ENCODE data around the gene HUS1.
"Not testable (repeated sequence)": the region's sequence is repeated elsewhere in the genome, so short reads cannot be mapped to it uniquely, and the experiment has no call there.

HUS1 gene

DNA sequence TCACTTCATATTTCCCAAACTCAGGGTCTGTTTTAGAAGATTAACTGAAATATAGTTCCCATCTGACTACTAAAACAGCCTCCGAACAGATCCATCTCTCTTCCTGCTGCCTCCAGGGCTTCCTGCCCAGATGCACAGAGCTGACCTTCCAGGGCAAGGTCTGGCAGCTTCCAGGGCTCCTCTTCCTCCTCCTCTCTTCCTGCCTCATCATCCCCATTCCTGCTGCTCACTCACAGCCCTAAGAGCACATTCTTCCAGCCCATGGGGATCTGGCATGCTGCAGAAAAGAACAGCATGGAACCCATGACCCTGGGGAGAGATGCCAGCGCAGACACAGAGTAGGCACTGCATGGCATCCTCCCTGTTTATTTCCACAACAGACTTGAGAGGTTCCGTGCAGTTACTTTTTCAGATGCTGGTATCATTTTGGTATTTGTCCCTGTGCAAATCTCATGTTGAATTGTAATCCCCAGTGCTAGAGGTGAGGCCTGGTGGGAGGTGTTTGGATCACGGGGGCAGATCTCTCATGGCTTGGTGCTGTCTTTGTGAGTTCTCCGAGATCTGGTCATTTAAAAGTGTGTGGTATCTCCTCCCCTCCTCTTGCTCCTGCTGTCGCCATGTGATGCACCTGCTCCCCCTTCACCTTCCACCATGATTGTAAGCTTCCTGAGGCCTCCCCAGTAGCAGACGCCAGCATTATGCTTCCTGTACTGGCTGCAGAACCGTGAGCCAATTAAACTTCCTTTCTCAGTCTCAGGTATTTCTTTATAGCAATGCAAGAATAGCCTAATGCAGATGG, 35.5 kb downstream of the HUS1 start:
- no peak for DNase-seq

DNA sequence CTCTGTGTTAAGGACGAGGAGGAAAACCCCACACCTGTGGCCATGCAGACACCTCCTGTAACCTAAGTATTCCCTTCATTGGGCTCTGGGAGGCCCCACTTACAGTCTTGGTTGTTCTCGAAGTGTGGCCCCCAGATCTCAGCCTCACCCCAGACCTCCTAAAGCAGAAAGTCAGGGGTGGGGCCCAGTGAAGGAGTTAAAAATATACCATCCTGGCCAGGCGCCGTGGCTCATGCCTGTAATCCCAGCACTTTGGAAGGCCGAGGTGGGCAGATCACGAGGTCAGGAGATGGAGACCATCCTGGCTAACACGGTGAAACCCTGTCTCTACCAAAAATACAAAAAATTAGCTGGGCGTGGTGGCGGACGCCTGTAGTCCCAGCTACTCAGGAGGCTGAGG, 36.8 kb downstream of the HUS1 start:
- not testable (repeated sequence) for DNase-seq

DNA sequence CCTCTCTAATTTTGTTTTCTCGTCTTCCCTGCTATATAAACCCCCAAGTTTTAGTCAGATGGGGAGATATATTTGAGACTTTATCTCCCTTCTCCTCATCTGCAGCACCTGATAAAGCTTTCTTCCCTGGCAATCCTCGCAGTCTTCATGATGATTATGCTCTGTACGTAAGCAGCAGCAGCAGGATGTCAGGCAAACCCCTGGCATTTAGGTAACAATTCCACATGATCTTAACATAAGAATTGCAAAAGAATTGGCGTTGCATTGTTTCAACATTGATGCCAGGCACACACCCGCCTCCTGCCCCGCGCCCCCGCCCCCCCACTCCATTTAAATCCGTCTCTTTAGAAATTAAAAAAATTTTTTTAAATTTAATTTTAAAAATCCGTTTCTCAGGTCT, 37.3 kb downstream of the HUS1 start:
- DNase-seq, result no peak

DNA sequence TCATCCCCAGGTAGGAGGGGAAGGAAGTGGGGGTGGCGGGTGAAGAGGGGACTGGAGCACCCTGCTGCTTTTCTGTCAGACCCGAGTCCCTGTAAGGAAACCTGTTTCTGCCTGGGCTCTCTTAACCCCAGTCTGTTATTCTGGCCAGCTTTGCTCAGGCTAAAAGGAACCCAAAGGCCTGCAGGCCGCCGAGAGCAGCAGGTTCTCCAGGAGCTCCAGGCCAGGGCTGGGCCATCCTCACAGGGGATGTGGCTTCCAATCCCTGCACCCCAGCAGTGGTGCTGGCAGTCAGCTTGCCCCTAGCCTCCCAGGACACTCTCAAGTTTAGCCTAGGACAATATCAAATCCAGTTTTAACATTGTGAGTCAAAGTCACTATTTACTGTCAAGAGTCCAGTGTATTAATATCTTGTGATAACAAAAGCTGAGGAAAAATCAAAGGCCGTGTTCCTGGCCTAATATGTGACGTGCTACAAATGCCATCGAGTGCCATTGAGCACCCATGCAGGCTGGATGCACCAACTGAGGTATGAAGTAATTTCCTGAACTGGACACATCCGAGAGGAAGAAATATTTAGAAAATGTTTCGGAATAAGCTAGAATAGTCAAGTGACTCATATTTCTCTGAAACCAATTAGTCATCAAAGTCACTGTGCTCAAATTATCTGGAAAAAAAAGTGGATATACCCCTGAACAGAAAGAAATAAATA, 38.1 kb downstream of the HUS1 start:
- no peak for DNase-seq

DNA sequence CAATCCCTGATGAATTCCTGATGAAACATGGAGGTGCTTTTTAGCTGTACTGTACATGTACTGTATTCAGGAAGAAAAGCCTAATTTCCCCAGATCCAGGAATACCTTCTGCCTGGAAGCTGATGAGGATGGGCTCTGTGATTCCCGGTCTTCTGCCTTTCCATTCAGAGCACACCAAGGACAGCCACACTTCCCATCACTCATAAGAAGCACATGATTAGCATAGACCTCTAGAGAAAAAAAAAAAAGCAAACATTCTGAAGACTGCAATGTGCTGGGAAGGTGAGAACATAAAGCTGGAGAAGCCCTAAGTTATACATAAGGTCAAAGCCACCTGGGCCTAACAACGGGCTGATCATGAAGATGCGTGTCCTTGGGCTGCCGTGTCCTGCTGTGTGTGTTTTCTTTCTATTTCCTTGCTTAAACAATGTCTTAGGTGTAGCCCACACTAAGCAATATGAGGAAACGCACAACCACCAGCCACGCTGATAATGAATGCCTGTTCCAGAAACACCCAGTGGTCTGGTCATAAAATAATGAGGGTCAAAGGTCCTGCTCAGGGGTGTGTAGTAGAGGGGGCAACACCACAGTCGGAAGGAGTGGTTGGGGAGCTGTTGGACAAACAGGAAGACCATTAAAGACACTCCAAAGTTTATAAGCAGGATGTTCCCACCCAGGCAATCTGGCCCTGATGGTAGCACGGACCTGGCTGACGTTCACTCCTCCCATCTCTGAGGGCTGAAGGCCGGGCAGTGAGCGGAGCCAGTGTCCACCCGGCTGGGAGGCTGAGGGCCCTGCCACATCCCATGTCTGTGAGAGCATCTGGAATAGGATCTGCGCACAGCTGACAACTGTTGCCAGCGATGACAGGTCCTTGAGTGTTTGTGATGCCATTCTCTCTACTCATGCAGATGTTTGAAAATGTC, 39.1 kb downstream of the HUS1 start:
- no peak for DNase-seq

DNA sequence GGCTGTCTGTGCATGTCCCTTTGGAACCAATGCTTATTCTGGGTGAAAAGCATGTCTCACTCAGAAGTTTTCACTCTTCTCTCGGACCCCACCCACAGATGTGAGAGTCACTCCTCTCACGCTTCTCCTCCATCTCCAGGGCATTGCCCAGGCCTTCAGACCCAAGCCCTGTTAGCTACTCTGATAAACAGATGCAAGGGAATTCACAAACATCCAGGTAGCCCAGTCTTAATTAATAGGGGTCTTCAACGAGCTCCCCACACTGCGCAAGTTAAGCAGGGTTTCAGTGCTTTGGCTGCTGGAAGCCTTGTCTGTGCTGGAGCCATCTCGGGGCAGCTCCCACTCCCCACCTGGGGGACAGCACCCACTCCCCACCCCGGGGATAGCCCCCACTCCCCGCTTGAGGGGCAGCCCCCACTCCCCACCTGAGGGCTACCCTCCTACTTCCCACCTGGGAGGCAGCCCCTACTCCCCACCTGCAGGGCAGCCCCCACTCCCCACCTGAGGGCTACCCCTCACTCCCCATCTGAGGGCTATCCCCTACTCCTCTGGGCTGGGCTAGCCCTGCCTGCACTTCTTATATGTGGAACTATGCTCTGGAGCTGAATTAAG, 39.9 kb downstream of the HUS1 start:
- DNase-seq, result no peak

DNA sequence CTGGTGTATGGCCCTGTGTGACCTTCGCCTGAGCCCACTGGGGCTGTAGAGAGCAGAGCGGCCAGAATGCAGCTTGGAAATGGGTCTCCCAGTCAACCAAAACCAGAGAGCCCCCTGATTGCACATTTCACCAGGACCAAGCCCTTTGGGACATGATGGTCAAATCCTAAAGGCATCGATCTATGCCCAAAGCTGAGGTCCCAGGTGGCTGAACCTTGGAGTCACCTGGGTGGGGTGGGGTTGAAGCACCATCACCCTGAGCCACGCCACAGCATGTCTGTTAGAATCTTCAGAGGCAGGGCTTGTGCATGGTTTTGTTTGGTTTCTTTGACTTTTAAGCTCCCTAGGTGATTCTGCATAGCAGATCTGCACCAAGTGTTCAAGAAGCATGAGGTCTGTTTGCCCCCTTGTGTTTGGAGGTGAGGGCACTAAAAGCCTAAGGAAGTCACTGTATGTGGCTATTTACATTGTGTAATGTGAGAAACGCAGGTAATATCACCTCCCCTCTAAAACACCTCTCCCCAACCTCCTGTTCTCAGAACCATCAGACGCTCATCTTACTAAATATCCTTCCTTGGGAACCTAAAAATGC, 40.7 kb downstream of the HUS1 start:
- no peak for DNase-seq

DNA sequence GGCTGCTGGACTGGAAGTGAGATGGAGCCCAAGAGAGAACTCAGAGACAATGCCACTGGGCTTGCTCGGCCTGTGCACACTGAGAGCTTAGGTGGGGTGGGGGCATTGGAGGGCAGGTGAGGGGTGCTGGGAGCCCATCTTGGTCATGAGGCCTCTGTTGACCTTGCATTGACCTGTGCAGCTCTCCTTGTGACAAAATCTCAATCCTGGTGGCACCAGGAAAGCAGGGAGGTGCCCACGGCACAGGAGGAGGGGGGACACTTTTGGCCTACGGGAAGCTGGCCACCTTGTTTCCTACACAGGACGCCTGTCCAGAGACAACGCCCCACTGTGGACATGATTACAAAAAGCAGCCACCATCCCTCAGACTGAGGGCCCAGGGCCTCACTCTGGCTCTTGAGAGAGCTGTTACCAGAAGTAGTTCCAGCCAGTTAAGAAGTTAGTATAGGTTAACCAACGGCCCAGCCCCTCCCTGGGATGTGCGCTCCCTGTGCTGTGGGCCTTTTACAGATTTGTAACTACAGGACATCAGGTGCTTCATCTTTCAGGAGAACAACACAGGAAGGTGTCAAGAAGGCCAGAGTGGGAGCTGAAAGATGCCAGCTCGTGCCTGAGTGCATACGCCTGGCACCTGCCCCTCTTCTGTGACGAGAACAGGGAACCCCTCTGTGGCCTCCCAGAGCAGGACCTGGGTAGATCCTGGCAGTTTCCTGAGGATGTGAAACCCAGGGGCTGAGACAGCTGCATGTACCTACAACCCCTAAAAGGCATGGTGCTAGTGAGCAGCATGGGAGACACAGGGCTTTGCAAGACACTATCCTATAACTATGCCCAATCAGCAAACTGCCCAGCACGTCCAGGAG, 41.5 kb downstream of the HUS1 start:
- no peak for DNase-seq

GRCh38 chr7:47937065-47937687, 42.2 kb downstream of the HUS1 start:
- DNase-seq, result no peak

DNA sequence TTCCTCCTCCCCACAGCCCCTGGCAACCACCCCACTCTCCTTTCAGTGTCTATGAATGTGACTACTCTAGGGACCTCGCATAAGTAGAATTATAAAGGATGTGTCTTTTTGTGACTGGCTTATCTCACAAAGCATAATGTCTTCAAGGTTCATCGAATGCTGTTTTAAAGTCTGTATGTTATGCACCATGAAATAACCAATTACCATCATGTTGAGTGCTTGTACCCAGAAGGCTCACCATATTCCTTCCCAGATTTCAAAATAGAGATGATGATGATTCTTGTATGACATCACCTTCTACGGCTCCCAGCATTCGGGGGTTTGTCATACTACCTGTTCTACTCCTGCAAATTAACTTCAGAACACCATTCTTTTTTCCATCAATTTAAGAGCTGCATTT, 43.1 kb downstream of the HUS1 start:
- DNase-seq, result no peak

DNA sequence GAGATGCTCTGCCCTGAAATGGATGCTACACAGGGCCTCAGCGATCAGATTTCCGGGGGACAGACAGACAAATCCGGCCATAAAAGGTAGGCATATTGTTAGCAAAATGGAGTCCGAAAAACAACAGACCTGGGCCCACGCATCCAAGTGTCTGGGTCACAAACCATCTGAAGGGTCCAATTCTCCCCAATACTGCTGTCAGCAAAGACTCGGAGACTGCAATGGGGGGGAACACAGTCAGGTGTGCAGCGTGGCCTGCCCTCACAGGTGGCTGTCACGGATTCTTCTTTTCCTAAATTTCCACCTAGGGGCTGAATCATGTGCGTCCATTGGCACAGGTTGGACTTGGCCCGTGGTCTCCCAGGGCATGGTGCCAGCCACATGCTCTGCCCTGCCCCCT, 44.1 kb downstream of the HUS1 start:
- DNase-seq, result no peak

GRCh38 chr7:47934831-47935230, 44.6 kb downstream of the HUS1 start:
- DNase-seq, result no peak

DNA sequence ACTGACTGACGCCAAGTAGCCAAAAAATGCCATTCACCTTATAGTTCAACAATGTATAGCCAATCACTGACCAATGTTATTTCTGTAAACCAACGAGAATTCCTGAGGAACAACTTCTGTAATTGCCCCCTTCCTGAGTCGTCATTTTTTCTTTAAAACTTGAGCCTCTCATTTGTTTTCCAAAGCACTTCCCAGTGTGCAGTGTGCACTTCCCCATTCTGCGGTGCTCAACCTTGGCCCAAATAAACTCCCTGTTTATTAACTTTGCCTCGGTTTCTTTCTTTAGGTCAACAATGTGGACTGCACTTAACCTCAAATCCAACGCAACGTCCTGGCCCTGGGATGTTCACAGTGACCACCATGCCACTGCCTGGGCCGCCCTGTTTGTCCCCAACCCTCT, 46.2 kb downstream of the HUS1 start:
- no peak for DNase-seq

DNA sequence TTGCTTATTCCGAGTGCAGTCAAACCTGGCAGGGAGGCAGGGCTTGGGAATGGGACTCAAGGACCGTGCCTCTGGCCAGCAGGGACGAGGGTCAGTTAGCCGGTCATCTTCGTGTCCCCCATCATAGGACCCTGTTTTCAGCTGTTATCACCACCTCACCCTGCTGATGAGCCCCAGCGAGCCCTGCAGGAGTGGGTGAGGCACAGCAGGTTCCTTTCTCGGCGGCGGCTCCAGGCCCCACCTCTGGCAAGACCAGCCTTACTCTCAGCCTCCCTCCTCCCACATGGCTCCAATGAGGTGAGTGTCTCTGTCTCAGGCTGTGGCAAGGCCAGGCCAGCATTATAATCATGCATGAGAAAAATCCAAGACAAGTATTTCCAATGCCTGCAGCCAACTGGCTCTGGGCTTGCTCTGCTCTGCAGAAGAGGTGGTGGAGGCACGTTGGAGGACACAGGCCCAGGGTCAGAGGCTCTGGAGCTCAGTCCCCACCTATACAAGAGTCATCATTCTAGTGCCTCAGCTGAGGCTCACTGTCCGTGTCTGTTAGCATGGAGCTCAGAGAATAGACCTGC, 46.9 kb downstream of the HUS1 start:
- DNase-seq, result no peak

DNA sequence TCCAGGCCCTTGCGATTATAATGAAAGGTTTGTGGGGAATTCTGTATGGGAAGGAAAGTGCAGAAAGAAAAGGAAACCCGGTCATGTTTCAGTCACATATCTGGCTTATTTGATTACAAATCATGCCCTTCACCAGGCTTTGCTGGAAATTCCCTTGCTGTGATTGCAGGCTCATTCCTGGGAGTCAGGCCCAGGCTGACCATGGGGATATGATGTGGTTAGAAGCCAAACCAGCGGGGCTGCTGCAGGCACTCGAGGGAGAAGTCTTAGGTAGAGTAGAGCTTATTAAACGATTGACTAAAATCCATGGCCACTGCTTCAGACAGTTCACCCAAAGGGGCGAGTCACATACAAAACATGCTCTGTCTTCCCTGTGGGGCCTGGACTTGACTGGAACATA, 47.4 kb downstream of the HUS1 start:
- no peak for DNase-seq

GRCh38 chr7:47931005-47932004, 48.1 kb downstream of the HUS1 start:
- DNase-seq, result no peak

- DNase-seq, result no peak
Measured at GRCh38 chr7:47924266-47924665, 55.1 kb downstream of the HUS1 start.

DNA sequence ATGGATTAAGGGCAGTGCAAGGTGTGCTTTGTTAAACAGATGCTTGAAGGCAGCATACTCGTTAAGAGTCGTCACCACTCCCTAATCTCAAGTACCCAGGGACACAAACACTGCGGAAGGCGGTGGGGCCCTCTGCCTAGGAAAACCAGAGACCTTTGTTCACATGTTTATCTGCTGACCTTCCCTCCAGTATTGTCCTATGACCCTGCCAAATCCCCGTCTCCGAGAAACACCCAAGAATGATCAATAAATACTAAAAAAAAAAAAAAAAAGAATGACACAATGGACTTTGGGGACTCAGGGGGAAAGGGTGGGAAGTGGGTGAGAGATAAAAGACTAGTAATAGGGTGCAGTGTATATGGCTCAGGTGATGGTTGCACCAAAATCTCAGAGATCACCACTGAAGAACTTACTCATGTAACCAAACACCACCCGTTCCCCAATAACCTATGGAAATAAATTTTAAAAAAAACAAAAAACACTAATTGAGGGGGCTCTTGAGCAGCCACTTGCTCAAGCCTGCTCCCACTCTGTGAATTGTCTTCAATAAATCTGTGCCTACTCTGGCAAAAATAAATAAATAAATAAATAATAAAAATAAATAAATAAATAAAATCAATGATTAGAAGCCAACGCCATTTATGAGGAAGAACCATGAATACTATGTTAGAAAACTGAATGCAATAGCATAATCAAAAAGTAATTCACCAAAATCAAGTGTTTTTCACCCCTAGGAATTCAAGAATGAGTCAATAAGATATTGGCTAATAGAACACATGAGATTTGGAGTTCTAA, 56.1 kb downstream of the HUS1 start:
- not testable (repeated sequence) for DNase-seq

- DNase-seq, result not testable (repeated sequence)
Measured at GRCh38 chr7:47916514-47916913, 62.9 kb downstream of the HUS1 start.
